ENCODE results near the gene VAT1L. TPM values are rescaled to one million over a fixed set of nuclear protein-coding genes. Genes with fewer than 3 reads are reported as not detected.

Gene VAT1L
- polyA plus RNA-seq, 1 of the 3 experiments (the other 2 are of a cell fraction), result 52.5 TPM

DNA sequence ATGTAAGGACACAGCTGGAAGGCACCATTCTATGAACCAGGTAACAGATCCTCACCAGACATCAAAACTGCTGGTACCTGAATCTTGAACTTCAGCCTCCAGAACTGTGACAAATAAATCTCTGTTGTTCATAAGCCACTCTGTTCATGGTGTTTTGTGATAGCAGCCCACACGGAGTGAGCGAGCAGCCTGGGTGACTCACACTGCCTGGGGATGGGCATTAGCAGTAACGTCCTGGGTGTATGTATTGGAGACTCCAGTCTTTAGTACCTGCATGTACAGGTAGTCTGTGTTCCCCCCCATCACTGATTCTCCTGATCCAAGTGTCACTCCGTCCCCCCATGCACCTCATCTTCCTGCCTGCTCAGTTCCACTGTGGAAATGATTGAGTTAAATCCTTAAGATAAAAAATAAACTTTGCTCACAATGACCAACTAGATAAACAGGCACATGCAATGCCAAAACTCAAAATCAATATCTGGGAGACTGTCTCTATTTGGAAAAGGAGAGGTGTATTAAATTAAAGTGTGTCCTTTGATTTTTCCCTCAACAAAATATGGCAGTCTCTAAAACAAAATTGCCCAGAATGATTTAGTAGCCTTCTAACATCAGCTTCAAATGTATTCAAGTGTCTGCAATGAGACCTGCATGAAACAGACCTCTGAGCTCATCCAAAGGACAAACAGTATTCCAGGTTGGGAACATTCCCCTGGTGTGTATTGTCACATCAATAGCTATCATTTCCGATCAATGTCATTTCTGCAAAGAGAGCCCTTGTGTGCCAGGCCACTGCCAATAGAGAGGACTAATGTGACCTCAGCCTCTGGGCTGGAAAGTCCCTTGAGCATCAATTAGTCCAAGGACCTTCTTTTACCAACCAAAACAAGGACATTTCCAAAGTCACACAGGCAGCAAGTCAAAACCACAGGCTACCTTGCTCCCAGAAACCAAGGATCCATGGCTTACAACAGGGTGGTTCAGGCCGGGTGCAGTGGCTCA lies 12.2 kb upstream of the VAT1L start:
- 54% methylated on average over 6 of the region's 6 CpGs for WGBS (ENCODE audit: low lambda C conversion rate)
- Histone ChIP-seq H3F3A (replicated peaks; ENCODE audit: insufficient read depth) (peaks cover 13% of the 10 kb centered on the region), H3K9me2 (no peaks in the 10 kb centered on the region), H4K20me1 (ENCODE audit: insufficient read depth) (no peaks in the 10 kb centered on the region), H3K27ac (ENCODE audit: low read depth in 2 of 2, low read length in 1 of 2) (no peak overlapping the region), H3K4me1 (ENCODE audit: control insufficient read depth in 1 of 2, insufficient read depth in 2 of 2, low read depth in 1 of 2, low read length in 1 of 2) (no peaks in the 10 kb centered on the region), H3K79me2 (ENCODE audit: insufficient read depth) (no peaks in the 10 kb centered on the region), H2AFZ (ENCODE audit: low read depth) (no peak overlapping the region), H3K4me2 (no peak overlapping the region), H3K27me3 (ENCODE audit: insufficient read depth) (no peaks in the 10 kb centered on the region), H3K9ac (no peak overlapping the region), H3K36me3 (replicated peaks in 1 of 2; ENCODE audit: control insufficient read depth in 1 of 2, insufficient read depth in 2 of 2, low read length in 1 of 2) (no peaks in the 10 kb centered on the region), H3K9me3 (no peaks in the 10 kb centered on the region), H3K4me3 (ENCODE audit: low read depth in 2 of 2, low read length in 1 of 2) (no peak overlapping the region)
- ChIA-PET POLR2A (no interaction called here), CTCF (interaction anchor here (1.4 kb wide), 1 partner anchor 10 kb away, joined by 4 read pairs; no protein-coding TSS in a partner anchor)
- no peak for DNase-seq
- TF ChIP-seq, protein P1, sequence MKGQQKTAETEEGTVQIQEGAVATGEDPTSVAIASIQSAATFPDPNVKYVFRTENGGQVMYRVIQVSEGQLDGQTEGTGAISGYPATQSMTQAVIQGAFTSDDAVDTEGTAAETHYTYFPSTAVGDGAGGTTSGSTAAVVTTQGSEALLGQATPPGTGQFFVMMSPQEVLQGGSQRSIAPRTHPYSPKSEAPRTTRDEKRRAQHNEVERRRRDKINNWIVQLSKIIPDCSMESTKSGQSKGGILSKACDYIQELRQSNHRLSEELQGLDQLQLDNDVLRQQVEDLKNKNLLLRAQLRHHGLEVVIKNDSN (IDR thresholded peaks at IDR 0.05; ENCODE audit: borderline replicate concordance, low read depth), result no peak
- TF ChIP-seq NRF1 (IDR thresholded peaks at IDR 0.05; ENCODE audit: low read depth, low read length), result no peak
- TF ChIP-seq FOSL2 (IDR thresholded peaks at IDR 0.05; ENCODE audit: borderline replicate concordance, low read depth), result 0 out of 2 replicates have a peak, but pooled peaks have one; percentile 46
- peak; percentile 45; the same call in 1 of the 2 replicates for TF ChIP-seq JUND (IDR thresholded peaks at IDR 0.05)

DNA sequence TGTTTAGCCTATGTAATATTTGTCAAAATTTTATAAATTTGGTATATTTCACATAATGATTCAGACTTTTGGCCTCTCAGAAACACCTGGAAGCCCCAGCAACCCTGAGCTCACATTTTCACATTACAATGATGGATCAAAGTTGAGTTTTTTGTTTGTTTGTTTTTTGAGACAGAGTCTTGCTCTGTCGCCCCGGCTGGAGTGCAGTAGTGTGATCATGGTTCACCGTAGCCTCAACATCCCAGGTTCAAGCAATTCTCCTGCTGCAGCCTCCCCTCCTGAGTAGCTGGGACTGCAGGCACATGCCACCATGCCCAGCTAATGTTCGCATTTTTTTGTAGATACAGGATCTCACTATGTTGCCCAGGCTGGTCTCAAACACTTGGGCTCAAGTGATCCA lies 10.6 kb upstream of the VAT1L start:
- Histone ChIP-seq H3K4me1 (ENCODE audit: control insufficient read depth in 1 of 2, insufficient read depth in 2 of 2, low read depth in 1 of 2, low read length in 1 of 2) (no peaks in the 10 kb centered on the region), H3K27me3 (ENCODE audit: insufficient read depth) (no peaks in the 10 kb centered on the region)
- POLR2A ChIA-PET, result no interaction called here
- TF ChIP-seq JUND (IDR thresholded peaks at IDR 0.05), result no peak
- no peak for TF ChIP-seq TEAD4 (IDR thresholded peaks at IDR 0.05; ENCODE audit: borderline replicate concordance, insufficient read depth)
- no peak for TF ChIP-seq GABPA (IDR thresholded peaks at IDR 0.05; ENCODE audit: low read depth)
- TF ChIP-seq RAD21 (IDR thresholded peaks at IDR 0.05; ENCODE audit: low read length), result no peak
- TF ChIP-seq SIN3A (IDR thresholded peaks at IDR 0.05; ENCODE audit: borderline replicate concordance, low read depth, low read length), result no peak
- TF ChIP-seq, protein P2, sequence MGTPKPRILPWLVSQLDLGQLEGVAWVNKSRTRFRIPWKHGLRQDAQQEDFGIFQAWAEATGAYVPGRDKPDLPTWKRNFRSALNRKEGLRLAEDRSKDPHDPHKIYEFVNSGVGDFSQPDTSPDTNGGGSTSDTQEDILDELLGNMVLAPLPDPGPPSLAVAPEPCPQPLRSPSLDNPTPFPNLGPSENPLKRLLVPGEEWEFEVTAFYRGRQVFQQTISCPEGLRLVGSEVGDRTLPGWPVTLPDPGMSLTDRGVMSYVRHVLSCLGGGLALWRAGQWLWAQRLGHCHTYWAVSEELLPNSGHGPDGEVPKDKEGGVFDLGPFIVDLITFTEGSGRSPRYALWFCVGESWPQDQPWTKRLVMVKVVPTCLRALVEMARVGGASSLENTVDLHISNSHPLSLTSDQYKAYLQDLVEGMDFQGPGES (IDR thresholded peaks at IDR 0.05; ENCODE audit: low read depth, low read length), result no peak
- TF ChIP-seq, protein P3, sequence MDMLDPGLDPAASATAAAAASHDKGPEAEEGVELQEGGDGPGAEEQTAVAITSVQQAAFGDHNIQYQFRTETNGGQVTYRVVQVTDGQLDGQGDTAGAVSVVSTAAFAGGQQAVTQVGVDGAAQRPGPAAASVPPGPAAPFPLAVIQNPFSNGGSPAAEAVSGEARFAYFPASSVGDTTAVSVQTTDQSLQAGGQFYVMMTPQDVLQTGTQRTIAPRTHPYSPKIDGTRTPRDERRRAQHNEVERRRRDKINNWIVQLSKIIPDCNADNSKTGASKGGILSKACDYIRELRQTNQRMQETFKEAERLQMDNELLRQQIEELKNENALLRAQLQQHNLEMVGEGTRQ (IDR thresholded peaks at IDR 0.05; ENCODE audit: borderline replicate concordance, low read depth, low read length), result no peak
- no peak for TF ChIP-seq FOXM1 (IDR thresholded peaks at IDR 0.05; ENCODE audit: low read depth)
- TF ChIP-seq, protein P4, sequence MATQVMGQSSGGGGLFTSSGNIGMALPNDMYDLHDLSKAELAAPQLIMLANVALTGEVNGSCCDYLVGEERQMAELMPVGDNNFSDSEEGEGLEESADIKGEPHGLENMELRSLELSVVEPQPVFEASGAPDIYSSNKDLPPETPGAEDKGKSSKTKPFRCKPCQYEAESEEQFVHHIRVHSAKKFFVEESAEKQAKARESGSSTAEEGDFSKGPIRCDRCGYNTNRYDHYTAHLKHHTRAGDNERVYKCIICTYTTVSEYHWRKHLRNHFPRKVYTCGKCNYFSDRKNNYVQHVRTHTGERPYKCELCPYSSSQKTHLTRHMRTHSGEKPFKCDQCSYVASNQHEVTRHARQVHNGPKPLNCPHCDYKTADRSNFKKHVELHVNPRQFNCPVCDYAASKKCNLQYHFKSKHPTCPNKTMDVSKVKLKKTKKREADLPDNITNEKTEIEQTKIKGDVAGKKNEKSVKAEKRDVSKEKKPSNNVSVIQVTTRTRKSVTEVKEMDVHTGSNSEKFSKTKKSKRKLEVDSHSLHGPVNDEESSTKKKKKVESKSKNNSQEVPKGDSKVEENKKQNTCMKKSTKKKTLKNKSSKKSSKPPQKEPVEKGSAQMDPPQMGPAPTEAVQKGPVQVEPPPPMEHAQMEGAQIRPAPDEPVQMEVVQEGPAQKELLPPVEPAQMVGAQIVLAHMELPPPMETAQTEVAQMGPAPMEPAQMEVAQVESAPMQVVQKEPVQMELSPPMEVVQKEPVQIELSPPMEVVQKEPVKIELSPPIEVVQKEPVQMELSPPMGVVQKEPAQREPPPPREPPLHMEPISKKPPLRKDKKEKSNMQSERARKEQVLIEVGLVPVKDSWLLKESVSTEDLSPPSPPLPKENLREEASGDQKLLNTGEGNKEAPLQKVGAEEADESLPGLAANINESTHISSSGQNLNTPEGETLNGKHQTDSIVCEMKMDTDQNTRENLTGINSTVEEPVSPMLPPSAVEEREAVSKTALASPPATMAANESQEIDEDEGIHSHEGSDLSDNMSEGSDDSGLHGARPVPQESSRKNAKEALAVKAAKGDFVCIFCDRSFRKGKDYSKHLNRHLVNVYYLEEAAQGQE (IDR thresholded peaks at IDR 0.05; ENCODE audit: low read depth, low read length), result no peak
- no peak for TF ChIP-seq CHD2 (IDR thresholded peaks at IDR 0.05; ENCODE audit: low read length, partially characterized antibody)
- no peak for TF ChIP-seq NRF1 (IDR thresholded peaks at IDR 0.05; ENCODE audit: low read depth, low read length)
- TF ChIP-seq YY1 (IDR thresholded peaks at IDR 0.05; ENCODE audit: low read depth), result no peak
- TF ChIP-seq, protein P5, sequence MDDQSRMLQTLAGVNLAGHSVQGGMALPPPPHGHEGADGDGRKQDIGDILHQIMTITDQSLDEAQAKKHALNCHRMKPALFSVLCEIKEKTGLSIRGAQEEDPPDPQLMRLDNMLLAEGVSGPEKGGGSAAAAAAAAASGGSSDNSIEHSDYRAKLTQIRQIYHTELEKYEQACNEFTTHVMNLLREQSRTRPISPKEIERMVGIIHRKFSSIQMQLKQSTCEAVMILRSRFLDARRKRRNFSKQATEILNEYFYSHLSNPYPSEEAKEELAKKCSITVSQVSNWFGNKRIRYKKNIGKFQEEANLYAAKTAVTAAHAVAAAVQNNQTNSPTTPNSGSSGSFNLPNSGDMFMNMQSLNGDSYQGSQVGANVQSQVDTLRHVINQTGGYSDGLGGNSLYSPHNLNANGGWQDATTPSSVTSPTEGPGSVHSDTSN (IDR thresholded peaks at IDR 0.05), result no peak
- TF ChIP-seq, protein P6, sequence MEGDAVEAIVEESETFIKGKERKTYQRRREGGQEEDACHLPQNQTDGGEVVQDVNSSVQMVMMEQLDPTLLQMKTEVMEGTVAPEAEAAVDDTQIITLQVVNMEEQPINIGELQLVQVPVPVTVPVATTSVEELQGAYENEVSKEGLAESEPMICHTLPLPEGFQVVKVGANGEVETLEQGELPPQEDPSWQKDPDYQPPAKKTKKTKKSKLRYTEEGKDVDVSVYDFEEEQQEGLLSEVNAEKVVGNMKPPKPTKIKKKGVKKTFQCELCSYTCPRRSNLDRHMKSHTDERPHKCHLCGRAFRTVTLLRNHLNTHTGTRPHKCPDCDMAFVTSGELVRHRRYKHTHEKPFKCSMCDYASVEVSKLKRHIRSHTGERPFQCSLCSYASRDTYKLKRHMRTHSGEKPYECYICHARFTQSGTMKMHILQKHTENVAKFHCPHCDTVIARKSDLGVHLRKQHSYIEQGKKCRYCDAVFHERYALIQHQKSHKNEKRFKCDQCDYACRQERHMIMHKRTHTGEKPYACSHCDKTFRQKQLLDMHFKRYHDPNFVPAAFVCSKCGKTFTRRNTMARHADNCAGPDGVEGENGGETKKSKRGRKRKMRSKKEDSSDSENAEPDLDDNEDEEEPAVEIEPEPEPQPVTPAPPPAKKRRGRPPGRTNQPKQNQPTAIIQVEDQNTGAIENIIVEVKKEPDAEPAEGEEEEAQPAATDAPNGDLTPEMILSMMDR (IDR thresholded peaks at IDR 0.05), result no peak

More for the DNA sequence above, 10.6 kb upstream of the VAT1L start:
- H3K4me3 ChIP-seq (ENCODE audit: low read depth in 2 of 2, low read length in 1 of 2), result no peak overlapping the region
- no peak overlapping the region for H3K4me2 ChIP-seq
- H3K9me3 ChIP-seq, result no peaks in the 10 kb centered on the region
- no peak overlapping the region for H3K9ac ChIP-seq
- H3F3A ChIP-seq (replicated peaks; ENCODE audit: insufficient read depth), result peaks cover 13% of the 10 kb centered on the region
- H3K9me2 ChIP-seq, result no peaks in the 10 kb centered on the region
- CTCF ChIA-PET, result no interaction called here
- no peaks in the 10 kb centered on the region for H4K20me1 ChIP-seq (ENCODE audit: insufficient read depth)
- H3K79me2 ChIP-seq (ENCODE audit: insufficient read depth), result no peaks in the 10 kb centered on the region
- no peak overlapping the region for H2AFZ ChIP-seq (ENCODE audit: low read depth)
- 93% methylated on average over 4 of the region's 4 CpGs for WGBS (ENCODE audit: low lambda C conversion rate)
- no peaks in the 10 kb centered on the region for H3K36me3 ChIP-seq (replicated peaks in 1 of 2; ENCODE audit: control insufficient read depth in 1 of 2, insufficient read depth in 2 of 2, low read length in 1 of 2)
- DNase-seq, result no peak
- no peak overlapping the region for H3K27ac ChIP-seq (ENCODE audit: low read depth in 2 of 2, low read length in 1 of 2)
